ENCODE results near the gene ERC2. TPM values are rescaled to one million over a fixed set of nuclear protein-coding genes. Genes with fewer than 3 reads are reported as not detected.

Gene ERC2
- total RNA-seq, 1 donor from 2014 or later: 32.5 TPM

- DNase-seq (ENCODE audit: low spot score, unreplicated experiment): no peak
- TF ChIP-seq CTCF (IDR thresholded peaks at IDR 0.05; ENCODE audit: unreplicated experiment): no peak
- Mint-ChIP-seq H3K4me1 (ENCODE audit: low read depth) (no peaks in the 10 kb centered on the region), H3K27me3 (no peaks in the 10 kb centered on the region), H3K9me3 (ENCODE audit: low read depth) (peaks cover 14% of the 10 kb centered on the region), H3K4me3 (ENCODE audit: low read depth) (no peak overlapping the region), H3K36me3 (ENCODE audit: insufficient read depth) (peaks cover 3% of the 10 kb centered on the region), H3K27ac (no peak overlapping the region)
Observed at GRCh38 chr3:56115199-56115598, 353.1 kb downstream of the ERC2 start.

- Mint-ChIP-seq H3K27me3 (no peaks in the 10 kb centered on the region), H3K27ac (no peak overlapping the region), H3K36me3 (ENCODE audit: insufficient read depth) (peaks cover 3% of the 10 kb centered on the region), H3K9me3 (ENCODE audit: low read depth) (peaks cover 18% of the 10 kb centered on the region), H3K4me3 (ENCODE audit: low read depth) (no peak overlapping the region), H3K4me1 (ENCODE audit: low read depth) (no peaks in the 10 kb centered on the region)
- no peak for DNase-seq (ENCODE audit: low spot score, unreplicated experiment)
- TF ChIP-seq CTCF (IDR thresholded peaks at IDR 0.05; ENCODE audit: unreplicated experiment): no peak
Observed at GRCh38 chr3:56113908-56114307, 354.4 kb downstream of the ERC2 start.

DNA sequence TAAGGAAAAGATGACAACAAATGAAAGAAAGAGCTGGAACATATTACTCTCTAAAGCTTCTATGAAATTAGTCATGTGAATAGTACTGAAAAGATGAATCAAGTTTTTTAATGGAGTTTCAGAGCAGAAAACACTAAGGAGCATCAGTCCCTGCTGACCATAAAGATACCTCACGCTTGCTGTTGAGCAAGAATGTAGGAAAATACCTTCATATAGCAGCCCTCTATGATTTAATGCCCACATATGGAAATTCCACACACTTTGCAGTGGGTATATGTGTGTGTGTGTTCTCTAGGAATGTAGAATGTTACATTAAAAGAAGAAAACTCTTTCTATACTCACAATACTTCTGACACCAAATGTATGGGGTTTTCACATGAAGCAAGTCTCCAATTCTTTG lies 355.0 kb downstream of the ERC2 start:
- no peak for TF ChIP-seq CTCF (IDR thresholded peaks at IDR 0.05; ENCODE audit: unreplicated experiment)
- no peaks in the 10 kb centered on the region for H3K4me1 Mint-ChIP-seq (ENCODE audit: low read depth)
- H3K4me3 Mint-ChIP-seq (ENCODE audit: low read depth): no peak overlapping the region
- DNase-seq (ENCODE audit: low spot score, unreplicated experiment): no peak
- peaks cover 3% of the 10 kb centered on the region for H3K36me3 Mint-ChIP-seq (ENCODE audit: insufficient read depth)
- no peak overlapping the region for H3K27ac Mint-ChIP-seq
- H3K9me3 Mint-ChIP-seq (ENCODE audit: low read depth): peaks cover 18% of the 10 kb centered on the region
- H3K27me3 Mint-ChIP-seq: no peaks in the 10 kb centered on the region

GRCh38 chr3:56111606-56112304 lies 356.5 kb downstream of the ERC2 start:
- TF ChIP-seq CTCF (IDR thresholded peaks at IDR 0.05; ENCODE audit: unreplicated experiment): no peak
- Mint-ChIP-seq H3K27me3 (no peaks in the 10 kb centered on the region), H3K27ac (no peak overlapping the region), H3K4me1 (ENCODE audit: low read depth) (no peaks in the 10 kb centered on the region), H3K4me3 (ENCODE audit: low read depth) (no peak overlapping the region), H3K36me3 (ENCODE audit: insufficient read depth) (peaks cover 3% of the 10 kb centered on the region), H3K9me3 (ENCODE audit: low read depth) (peaks cover 18% of the 10 kb centered on the region)
- DNase-seq (ENCODE audit: low spot score, unreplicated experiment): no peak

DNA sequence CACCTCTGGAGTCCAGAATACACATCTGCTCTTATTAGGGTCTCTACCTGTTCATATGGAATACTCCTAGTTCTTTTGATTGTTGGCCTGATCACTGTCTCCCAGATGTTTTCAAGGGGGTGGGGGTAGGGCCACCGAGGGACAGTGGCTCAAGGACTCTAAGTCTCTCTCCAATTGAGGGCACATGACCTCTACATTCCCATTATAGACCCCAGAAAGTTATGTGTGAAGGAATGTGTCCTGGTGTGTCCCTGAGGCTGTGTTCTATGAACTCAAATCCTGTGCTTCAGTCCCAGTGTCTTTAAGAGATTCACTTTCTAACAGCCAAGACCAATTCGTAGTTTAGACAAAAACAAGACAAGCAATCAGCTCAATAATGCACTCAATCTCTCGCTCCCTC lies 357.4 kb downstream of the ERC2 start:
- Mint-ChIP-seq H3K4me1 (ENCODE audit: low read depth) (peaks cover 5% of the 10 kb centered on the region), H3K27me3 (no peaks in the 10 kb centered on the region), H3K9me3 (ENCODE audit: low read depth) (peaks cover 16% of the 10 kb centered on the region), H3K27ac (peak overlapping the region; percentile 8), H3K4me3 (ENCODE audit: low read depth) (no peak overlapping the region), H3K36me3 (ENCODE audit: insufficient read depth) (peaks cover 2% of the 10 kb centered on the region)
- no peak for TF ChIP-seq CTCF (IDR thresholded peaks at IDR 0.05; ENCODE audit: unreplicated experiment)
- no peak for DNase-seq (ENCODE audit: low spot score, unreplicated experiment)
